HL-60 (cell line): ENCODE measurements around the gene CRLF3.
"Not testable (repeated sequence)": the region's sequence is repeated elsewhere in the genome, so short reads cannot be mapped to it uniquely, and the experiment has no call there.

ENCODE experiments used
- DNase-seq, 2 experiments: peaks; one replicate each; pipeline ENCODE4 v3.0.0-alpha.2; 2010 to 2020; ENCODE audit warnings: low read depth in 1 of 2, low spot score in 1 of 2
- H3K27ac ChIP-seq: fragments of 250-450 bp; sonication (Bioruptor Pico); replicated peaks from 2 replicates; pipeline ENCODE4 v1.5.1; 2020; ENCODE audit warnings: mild to moderate bottlenecking, moderate library complexity
- H3K27me3 ChIP-seq: fragments of 250-450 bp; sonication (Bioruptor Pico); 2 replicates; pipeline ENCODE4 v1.5.1; 2021; ENCODE audit warnings: mild to moderate bottlenecking, moderate library complexity; ENCODE audit not compliant: insufficient read depth, poor library complexity, severe bottlenecking
- H3K4me3 ChIP-seq: replicated peaks from 2 replicates; pipeline ENCODE4 v1.5.1; 2011; ENCODE audit warnings: mild to moderate bottlenecking, control low read depth, low read length; ENCODE audit not compliant: insufficient read depth
- GABPA ChIP-seq: IDR thresholded peaks from 2 replicates; pipeline ENCODE4 v1.6.1; 2012; ENCODE audit warnings: low read depth
- POLR2AphosphoS5 ChIP-seq: IDR thresholded peaks from 2 replicates; pipeline ENCODE4 v1.6.1; 2012; ENCODE audit warnings: low read depth
- SPI1 ChIP-seq: IDR thresholded peaks from 2 replicates; pipeline ENCODE4 v1.6.1; 2012; ENCODE audit warnings: low read depth, mild to moderate bottlenecking, borderline replicate concordance
- TF ChIP-seq, protein P1 (sequence below): IDR thresholded peaks from 2 replicates; pipeline ENCODE4 v1.6.1; 2012; ENCODE audit warnings: low read depth; ENCODE audit not compliant: insufficient replicate concordance
- TF ChIP-seq, protein P2 (sequence below): IDR thresholded peaks from one replicate; pipeline ENCODE4 v1.5.1; 2011; ENCODE audit warnings: low read length, control low read depth, inconsistent platforms; ENCODE audit not compliant: insufficient read depth

CRLF3 gene

DNA sequence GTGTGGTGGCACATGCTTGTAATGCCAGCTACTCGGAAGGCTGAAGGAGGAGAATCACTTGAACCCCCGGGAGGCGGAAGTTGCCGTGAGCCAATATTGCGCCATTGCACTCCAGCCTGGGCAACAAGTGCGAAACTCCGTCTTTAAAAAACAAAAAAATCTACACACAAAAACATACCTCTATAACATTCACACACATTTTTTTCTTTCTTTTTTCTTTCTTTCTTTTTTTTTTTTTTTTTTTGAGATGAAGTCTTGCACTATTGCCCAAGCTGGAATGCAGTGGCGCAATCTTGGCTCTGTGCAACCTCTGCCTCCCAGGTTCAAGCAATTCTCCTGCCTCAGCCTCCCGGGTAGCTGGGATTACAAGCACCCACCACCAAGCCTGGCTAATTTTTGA is 9.6 kb downstream of the CRLF3 start:
- H3K27me3 ChIP-seq, H3K4me3 ChIP-seq: not testable (repeated sequence)
- DNase-seq = peak; percentile 66 to 92
- peak overlapping the region; percentile 63 for H3K27ac ChIP-seq
- TF ChIP-seq GABPA = peak; percentile 46; the same call in 1 of the 2 replicates

DNA sequence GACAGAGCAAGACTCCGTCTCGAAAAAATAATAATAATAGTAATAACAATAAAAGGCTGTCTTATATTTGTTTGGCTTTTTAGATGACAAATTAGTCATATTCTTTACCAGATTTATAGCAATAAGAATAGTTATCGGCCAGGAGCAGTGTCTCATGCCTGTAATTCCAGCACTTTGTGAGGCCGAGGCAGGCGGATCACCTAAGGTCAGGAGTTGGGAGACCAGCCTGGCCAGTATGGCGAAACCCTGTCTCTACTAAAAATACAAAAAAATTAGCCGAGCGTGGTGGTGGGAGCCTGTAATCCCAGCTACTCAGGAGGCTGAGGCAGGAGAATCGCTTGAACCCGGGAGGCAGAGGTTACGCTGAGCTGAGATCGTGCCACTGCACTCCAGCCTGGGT is 10.3 kb downstream of the CRLF3 start:
- DNase-seq = not testable (repeated sequence)

DNA sequence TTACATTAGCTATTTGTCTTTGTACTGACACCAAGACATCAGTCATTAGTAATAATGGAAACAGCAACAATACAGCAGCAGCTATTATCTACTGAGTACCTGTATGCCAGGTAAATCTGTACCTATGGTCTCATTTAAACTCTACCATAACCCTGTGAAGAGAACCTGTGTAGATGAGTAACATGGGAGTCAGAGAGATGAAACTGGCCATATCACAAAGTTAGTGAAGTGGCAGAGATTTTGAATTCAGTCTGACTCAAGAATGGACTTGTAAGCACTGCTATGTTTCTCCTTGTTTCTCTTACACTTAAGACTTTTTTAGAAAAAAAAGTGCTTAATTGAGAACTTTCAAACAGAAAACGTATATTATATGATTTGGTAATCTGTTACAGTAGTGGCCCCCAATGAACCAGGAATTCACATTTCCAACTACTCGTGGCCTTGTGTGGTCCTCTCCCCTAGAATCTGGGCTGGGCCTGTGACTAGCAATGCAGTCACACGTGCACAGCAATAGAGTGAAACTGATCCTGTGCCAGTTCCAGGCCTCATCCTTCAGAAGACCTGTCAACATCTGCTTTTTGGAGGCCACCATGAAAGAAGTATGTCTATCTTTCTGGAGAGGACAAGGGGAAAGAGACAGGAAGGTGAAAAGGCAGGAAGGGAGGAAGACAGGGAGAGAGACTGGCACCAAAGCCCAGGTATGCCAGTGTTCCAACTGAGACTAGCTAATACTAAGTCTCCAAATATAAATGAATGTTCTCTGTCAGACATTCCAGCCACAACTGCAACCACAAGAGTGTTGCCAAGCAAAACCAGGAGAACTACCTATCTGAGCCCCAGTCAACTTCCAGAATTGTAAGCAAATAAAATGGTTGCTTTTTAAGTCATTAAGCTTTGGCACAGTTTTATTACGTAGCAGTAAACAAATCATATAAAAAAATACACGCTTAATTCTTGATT is 12.0 kb downstream of the CRLF3 start:
- no peak for DNase-seq
- peak overlapping the region; percentile 33 for H3K27ac ChIP-seq
- no peak overlapping the region for H3K4me3 ChIP-seq
- no peaks in the 10 kb centered on the region for H3K27me3 ChIP-seq
- TF ChIP-seq GABPA (no peak), SPI1 (no peak), POLR2AphosphoS5 (no peak)
- TF ChIP-seq, protein P1, sequence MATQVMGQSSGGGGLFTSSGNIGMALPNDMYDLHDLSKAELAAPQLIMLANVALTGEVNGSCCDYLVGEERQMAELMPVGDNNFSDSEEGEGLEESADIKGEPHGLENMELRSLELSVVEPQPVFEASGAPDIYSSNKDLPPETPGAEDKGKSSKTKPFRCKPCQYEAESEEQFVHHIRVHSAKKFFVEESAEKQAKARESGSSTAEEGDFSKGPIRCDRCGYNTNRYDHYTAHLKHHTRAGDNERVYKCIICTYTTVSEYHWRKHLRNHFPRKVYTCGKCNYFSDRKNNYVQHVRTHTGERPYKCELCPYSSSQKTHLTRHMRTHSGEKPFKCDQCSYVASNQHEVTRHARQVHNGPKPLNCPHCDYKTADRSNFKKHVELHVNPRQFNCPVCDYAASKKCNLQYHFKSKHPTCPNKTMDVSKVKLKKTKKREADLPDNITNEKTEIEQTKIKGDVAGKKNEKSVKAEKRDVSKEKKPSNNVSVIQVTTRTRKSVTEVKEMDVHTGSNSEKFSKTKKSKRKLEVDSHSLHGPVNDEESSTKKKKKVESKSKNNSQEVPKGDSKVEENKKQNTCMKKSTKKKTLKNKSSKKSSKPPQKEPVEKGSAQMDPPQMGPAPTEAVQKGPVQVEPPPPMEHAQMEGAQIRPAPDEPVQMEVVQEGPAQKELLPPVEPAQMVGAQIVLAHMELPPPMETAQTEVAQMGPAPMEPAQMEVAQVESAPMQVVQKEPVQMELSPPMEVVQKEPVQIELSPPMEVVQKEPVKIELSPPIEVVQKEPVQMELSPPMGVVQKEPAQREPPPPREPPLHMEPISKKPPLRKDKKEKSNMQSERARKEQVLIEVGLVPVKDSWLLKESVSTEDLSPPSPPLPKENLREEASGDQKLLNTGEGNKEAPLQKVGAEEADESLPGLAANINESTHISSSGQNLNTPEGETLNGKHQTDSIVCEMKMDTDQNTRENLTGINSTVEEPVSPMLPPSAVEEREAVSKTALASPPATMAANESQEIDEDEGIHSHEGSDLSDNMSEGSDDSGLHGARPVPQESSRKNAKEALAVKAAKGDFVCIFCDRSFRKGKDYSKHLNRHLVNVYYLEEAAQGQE = no peak
- TF ChIP-seq, protein P2, sequence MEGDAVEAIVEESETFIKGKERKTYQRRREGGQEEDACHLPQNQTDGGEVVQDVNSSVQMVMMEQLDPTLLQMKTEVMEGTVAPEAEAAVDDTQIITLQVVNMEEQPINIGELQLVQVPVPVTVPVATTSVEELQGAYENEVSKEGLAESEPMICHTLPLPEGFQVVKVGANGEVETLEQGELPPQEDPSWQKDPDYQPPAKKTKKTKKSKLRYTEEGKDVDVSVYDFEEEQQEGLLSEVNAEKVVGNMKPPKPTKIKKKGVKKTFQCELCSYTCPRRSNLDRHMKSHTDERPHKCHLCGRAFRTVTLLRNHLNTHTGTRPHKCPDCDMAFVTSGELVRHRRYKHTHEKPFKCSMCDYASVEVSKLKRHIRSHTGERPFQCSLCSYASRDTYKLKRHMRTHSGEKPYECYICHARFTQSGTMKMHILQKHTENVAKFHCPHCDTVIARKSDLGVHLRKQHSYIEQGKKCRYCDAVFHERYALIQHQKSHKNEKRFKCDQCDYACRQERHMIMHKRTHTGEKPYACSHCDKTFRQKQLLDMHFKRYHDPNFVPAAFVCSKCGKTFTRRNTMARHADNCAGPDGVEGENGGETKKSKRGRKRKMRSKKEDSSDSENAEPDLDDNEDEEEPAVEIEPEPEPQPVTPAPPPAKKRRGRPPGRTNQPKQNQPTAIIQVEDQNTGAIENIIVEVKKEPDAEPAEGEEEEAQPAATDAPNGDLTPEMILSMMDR = no peak

More for the DNA sequence above, 10.3 kb downstream of the CRLF3 start:
- not testable (repeated sequence) for H3K27me3 ChIP-seq, H3K4me3 ChIP-seq
- peak overlapping the region; percentile 63 for H3K27ac ChIP-seq

DNA sequence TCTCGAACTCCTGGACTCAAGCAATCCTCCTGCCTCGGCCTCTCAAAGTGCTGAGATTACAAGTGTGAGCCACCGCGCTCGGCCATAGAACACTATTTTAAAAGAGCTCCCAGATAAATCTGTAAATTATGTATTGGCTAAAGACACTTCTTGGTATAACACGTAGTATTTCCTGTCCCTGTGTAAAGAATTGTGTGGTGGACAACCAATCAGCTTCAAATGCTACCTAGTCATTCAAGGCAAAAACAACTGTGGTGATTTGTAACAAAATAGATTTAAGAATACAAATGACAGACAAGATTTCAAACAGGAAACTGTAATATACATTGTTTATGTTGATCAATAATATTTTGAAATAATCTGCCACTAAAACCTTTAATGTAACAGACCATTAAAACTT is 14.6 kb downstream of the CRLF3 start:
- peak overlapping the region; percentile 71 for H3K27ac ChIP-seq
- no peak for DNase-seq
- no peaks in the 10 kb centered on the region for H3K27me3 ChIP-seq
- no peak for TF ChIP-seq SPI1
- TF ChIP-seq, protein P1 = no peak
- TF ChIP-seq, protein P2 = no peak
- no peak overlapping the region for H3K4me3 ChIP-seq

DNA sequence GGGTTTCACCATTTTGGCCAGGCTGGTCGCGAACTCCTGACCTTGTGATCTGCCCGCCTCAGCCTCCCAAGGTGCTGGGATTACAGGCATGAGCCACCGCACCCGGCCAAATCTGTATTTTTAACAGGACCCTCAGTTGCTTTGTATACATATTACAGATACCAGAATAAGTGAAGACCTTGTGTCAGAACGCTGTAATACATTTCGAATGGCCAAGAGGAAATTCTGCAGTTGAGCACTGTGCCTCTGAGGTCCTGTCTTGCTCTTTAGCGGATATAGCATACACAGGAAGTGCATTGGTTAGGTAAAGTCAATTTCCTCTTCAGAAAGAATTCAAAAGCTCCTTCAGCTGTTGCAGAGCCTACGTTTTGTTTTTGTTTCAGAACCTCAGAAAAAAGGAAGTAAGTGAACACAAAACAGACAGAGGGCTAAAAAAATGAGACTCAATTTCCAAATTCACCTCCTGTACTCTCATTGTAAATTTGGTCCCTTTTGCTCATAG is 15.7 kb downstream of the CRLF3 start:
- Histone ChIP-seq H3K27ac (peak overlapping the region; percentile 71), H3K4me3 (0 out of 2 replicates have a peak overlapping the region, but pooled peaks have one; percentile 1), H3K27me3 (no peaks in the 10 kb centered on the region)
- DNase-seq = peak; percentile 61 to 83
- TF ChIP-seq SPI1 = peak; percentile 75; the same call in 1 of the 2 replicates
- TF ChIP-seq, protein P2 = no peak
- TF ChIP-seq, protein P1 = no peak
- TF ChIP-seq GABPA = peak; percentile 60
- peak; percentile 56; the same call in 1 of the 2 replicates for TF ChIP-seq POLR2AphosphoS5
